Thoracic aorta (tissue), 2 donors: ENCODE data around the gene ATG16L2. TPM values are rescaled to one million over a fixed set of nuclear protein-coding genes. Genes with fewer than 3 reads are reported as not detected.
"Not testable (repeated sequence)": the region's sequence is repeated elsewhere in the genome, so short reads cannot be mapped to it uniquely, and the experiment has no call there.

Experiments
- ATAC-seq: fragments of 150-250 bp; one replicate; pipeline ENCODE4 v1.8.0; 2017; ENCODE audit warnings: low read depth; ENCODE audit not compliant: insufficient number of reproducible peaks, low FRiP score
- DNase-seq: peaks from one replicate; pipeline ENCODE4 v3.0.0-alpha.2; 2020; ENCODE audit warnings: low spot score
- H3K27ac ChIP-seq, 2 donors: fragments of 200-600 bp; sonication (generic); 1 replicate in 1 of 2; 2 replicates in 1 of 2; pipeline ENCODE4 v1.5.1; 2016; ENCODE audit warnings: mild to moderate bottlenecking in 2 of 2, moderate library complexity in 2 of 2
- H3K27me3 ChIP-seq: fragments of 200-600 bp; sonication (generic); replicated peaks from 2 replicates; pipeline ENCODE4 v1.6.0; 2016; ENCODE audit warnings: mild to moderate bottlenecking; ENCODE audit not compliant: insufficient read depth
- H3K36me3 ChIP-seq: fragments of 200-600 bp; sonication (generic); one replicate; pipeline ENCODE4 v1.5.1; 2016
- H3K4me1 ChIP-seq, 2 donors: fragments of 200-600 bp; sonication (generic); 1 replicate in 1 of 2; 2 replicates in 1 of 2; pipeline versions ENCODE4 v1.5.1 to v1.6.0; 2016; ENCODE audit warnings: low read depth in 2 of 2, mild to moderate bottlenecking in 1 of 2; ENCODE audit not compliant: control insufficient read depth in 1 of 2
- H3K4me3 ChIP-seq: fragments of 200-600 bp; sonication (generic); 2 replicates; pipeline ENCODE4 v1.5.1; 2016; ENCODE audit warnings: mild to moderate bottlenecking
- H3K9me3 ChIP-seq: fragments of 200-600 bp; sonication (generic); 2 replicates; pipeline ENCODE4 v1.5.1; 2016
- CTCF ChIP-seq: fragments of 200-600 bp; sonication (generic); IDR thresholded peaks from one replicate; pipeline ENCODE4 v1.5.1; 2019; ENCODE audit warnings: antibody characterized with exemption
- total RNA-seq, 2 donors: library from RNA; depleted of rRNA; stranded (reverse); fragments of >200 nt; gene quantifications; one replicate each; pipeline versions ENCODE4 v1.1.0 to v1.2.3, GENCODE V29; 2016

Gene ATG16L2
- total RNA-seq, 2 donors from 2014 or later = 36.0 to 65.5 TPM

- H3K4me1 ChIP-seq = peaks cover 5 to 12% of the 10 kb centered on the region in 2 donors
- TF ChIP-seq CTCF = no peak
- no peak overlapping the region for H3K4me3 ChIP-seq
- H3K9me3 ChIP-seq = no peaks in the 10 kb centered on the region
- no peak overlapping the region for H3K27ac ChIP-seq
- H3K27me3 ChIP-seq = no peaks in the 10 kb centered on the region
- no peak for ATAC-seq
- peaks cover 3% of the 10 kb centered on the region for H3K36me3 ChIP-seq
- no peak for DNase-seq
Observed at GRCh38 chr11:72826942-72827480, 12.8 kb downstream of the ATG16L2 start.

- H3K4me1 ChIP-seq = peaks cover 11 to 18% of the 10 kb centered on the region in 2 donors
- not testable (repeated sequence) for H3K27ac ChIP-seq, DNase-seq
Observed at GRCh38 chr11:72827656-72828055, 13.4 kb downstream of the ATG16L2 start.

GRCh38 chr11:72828081-72828567 is 13.9 kb downstream of the ATG16L2 start:
- no peak for DNase-seq
- Histone ChIP-seq H3K9me3 (no peaks in the 10 kb centered on the region), H3K27ac (no peak overlapping the region), H3K4me1 (peaks cover 11 to 23% of the 10 kb centered on the region in 2 donors), H3K27me3 (no peaks in the 10 kb centered on the region), H3K36me3 (peaks cover 3% of the 10 kb centered on the region), H3K4me3 (no peak overlapping the region)
- ATAC-seq = no peak
- no peak for TF ChIP-seq CTCF

More at GRCh38 chr11:72827656-72828055, 13.4 kb downstream of the ATG16L2 start:
- H3K27me3 ChIP-seq, H3K9me3 ChIP-seq, H3K4me3 ChIP-seq, H3K36me3 ChIP-seq, ATAC-seq: not testable (repeated sequence)

GRCh38 chr11:72828692-72829101 is 14.5 kb downstream of the ATG16L2 start:
- no peak for ATAC-seq
- H3K36me3 ChIP-seq = peaks cover 3% of the 10 kb centered on the region
- H3K27ac ChIP-seq = no peak overlapping the region
- H3K4me1 ChIP-seq = peaks cover 11 to 29% of the 10 kb centered on the region in 2 donors
- no peak for TF ChIP-seq CTCF
- no peak for DNase-seq
- H3K9me3 ChIP-seq = no peaks in the 10 kb centered on the region
- H3K4me3 ChIP-seq = no peak overlapping the region
- H3K27me3 ChIP-seq = no peaks in the 10 kb centered on the region

- no peaks in the 10 kb centered on the region for H3K27me3 ChIP-seq
- H3K27ac ChIP-seq = no peak overlapping the region
- H3K36me3 ChIP-seq = peaks cover 3% of the 10 kb centered on the region
- no peaks in the 10 kb centered on the region for H3K9me3 ChIP-seq
- TF ChIP-seq CTCF = no peak
- DNase-seq = no peak
- no peak overlapping the region for H3K4me3 ChIP-seq
- peaks cover 13 to 33% of the 10 kb centered on the region in 2 donors for H3K4me1 ChIP-seq
- ATAC-seq = no peak
Observed at GRCh38 chr11:72829178-72829577, 15.0 kb downstream of the ATG16L2 start.
